H1 (cell line): ENCODE data around the gene UBE2M. TPM values are rescaled to one million over a fixed set of nuclear protein-coding genes. Genes with fewer than 3 reads are reported as not detected.

Experiments
- CTCF ChIA-PET: fragments of 300-600 bp; sonication (Branson Sonifier 250); formaldehyde crosslinking; loops from one replicate; lab custom pipeline; 2021; ENCODE audit not compliant: partially characterized antibody; lab: Charles Lee
- POLR2A ChIA-PET: fragments of 300-600 bp; sonication (Branson Sonifier 250); formaldehyde crosslinking; loops from one replicate; lab custom pipeline; 2021; ENCODE audit warnings: inconsistent platforms; ENCODE audit not compliant: partially characterized antibody; lab: Charles Lee
- DNase-seq, 2 experiments: peaks; one replicate each; pipeline versions ENCODE4 v3.0.0 to v3.0.0-alpha.2; 2010 to 2022; ENCODE audit warnings: low spot score in 2 of 2, low read depth in 1 of 2, mixed read lengths in 1 of 2
- FAIRE-seq: peaks from 2 replicates; lab custom pipeline; 2011; peaks lifted over from hg19 to GRCh38; lab: Jason Lieb, UNC
- H2AFZ ChIP-seq: 2 replicates; pipeline ENCODE4 v1.8.1; 2012; ENCODE audit warnings: low read length, inconsistent platforms
- H2AK5ac ChIP-seq: 2 replicates; pipeline ENCODE4 v1.6.1; 2013; ENCODE audit warnings: low read depth, low read length
- H2BK120ac ChIP-seq: replicated peaks from 2 replicates; pipeline ENCODE3; 2013; ENCODE audit warnings: low read depth, low read length, inconsistent platforms
- H2BK12ac ChIP-seq: 2 replicates; pipeline ENCODE4 v1.6.1; 2013; ENCODE audit warnings: low read depth, low read length
- H2BK15ac ChIP-seq: 2 replicates; pipeline ENCODE4 v1.6.1; 2013; ENCODE audit warnings: low read length
- H2BK20ac ChIP-seq: 2 replicates; pipeline ENCODE4 v1.6.1; 2013; ENCODE audit warnings: low read length
- H2BK5ac ChIP-seq: 2 replicates; pipeline ENCODE4 v1.6.1; 2013; ENCODE audit warnings: low read depth, low read length
- H3K14ac ChIP-seq: 2 replicates; pipeline ENCODE4 v1.6.1; 2013; ENCODE audit warnings: inconsistent platforms; ENCODE audit not compliant: insufficient read length
- H3K18ac ChIP-seq: 2 replicates; pipeline ENCODE4 v1.6.1; 2013; ENCODE audit warnings: low read length; ENCODE audit errors: extremely low read depth
- H3K23ac ChIP-seq: 2 replicates; pipeline ENCODE4 v1.6.1; 2013; ENCODE audit warnings: inconsistent platforms; ENCODE audit not compliant: insufficient read length
- H3K23me2 ChIP-seq: 2 replicates; pipeline ENCODE4 v1.6.1; 2013; ENCODE audit warnings: low read depth, low read length
- H3K27ac ChIP-seq: 2 replicates; pipeline ENCODE4 v1.6.1; 2011; ENCODE audit warnings: low read depth, low read length, inconsistent platforms
- H3K27me3 ChIP-seq, 4 experiments: replicated peaks in 1 of 4; 1 replicate in 1 of 4; 2 replicates in 3 of 4; pipeline versions ENCODE4 v1.6.1 to v1.8.1; 2011 to 2013; ENCODE audit warnings: low read length in 3 of 4, mild to moderate bottlenecking in 3 of 4, inconsistent platforms in 2 of 4, mixed read lengths in 2 of 4, moderate library complexity in 1 of 4; ENCODE audit not compliant: control insufficient read depth in 3 of 4, insufficient read depth in 3 of 4; ENCODE audit errors: extremely low read depth in 1 of 4
- H3K36me3 ChIP-seq, 4 experiments: 2 replicates each; pipeline versions ENCODE4 v1.6.1 to v1.8.1; 2011 to 2013; ENCODE audit warnings: mild to moderate bottlenecking in 4 of 4, low read length in 3 of 4, moderate library complexity in 2 of 4, control low read depth in 1 of 4, inconsistent platforms in 1 of 4; ENCODE audit not compliant: insufficient read depth in 4 of 4, control insufficient read depth in 2 of 4
- H3K4ac ChIP-seq: replicated peaks from 2 replicates; pipeline ENCODE3; 2013; ENCODE audit warnings: low read length, low read depth, mixed read lengths, inconsistent platforms; ENCODE audit not compliant: insufficient read length
- H3K4me1 ChIP-seq, 4 experiments: replicated peaks in 1 of 4; 1 replicate in 1 of 4; 2 replicates in 3 of 4; pipeline versions ENCODE4 v1.6.1 to v1.8.1; 2011 to 2013; ENCODE audit warnings: low read length in 3 of 4, inconsistent platforms in 2 of 4, mixed read lengths in 1 of 4; ENCODE audit not compliant: insufficient read depth in 4 of 4, control insufficient read depth in 3 of 4
- H3K4me2 ChIP-seq, 2 experiments: 2 replicates each; pipeline versions ENCODE4 v1.6.1 to v1.8.1; 2011 to 2013; ENCODE audit warnings: low read depth in 2 of 2, low read length in 2 of 2, control low read depth in 1 of 2, inconsistent platforms in 1 of 2, mild to moderate bottlenecking in 1 of 2; ENCODE audit not compliant: insufficient read depth in 1 of 2
- H3K4me3 ChIP-seq, 4 experiments: fragments of 200-600, 300-600 bp in 1 of 4; sonication (generic), shearing (Covaris generic), sonication (Bioruptor Twin) in 1 of 4; 2 replicates each; pipeline versions ENCODE4 v1.5.1 to v1.8.1; 2011 to 2016; ENCODE audit warnings: low read length in 4 of 4, low read depth in 3 of 4, control low read depth in 2 of 4, inconsistent platforms in 2 of 4, mild to moderate bottlenecking in 2 of 4, mixed read lengths in 1 of 4, moderate library complexity in 1 of 4; ENCODE audit not compliant: insufficient read depth in 2 of 4; ENCODE audit errors: extremely low read depth in 1 of 4
- H3K56ac ChIP-seq: replicated peaks from 2 replicates; pipeline ENCODE3; 2013; ENCODE audit warnings: low read depth, mild to moderate bottlenecking, mixed read lengths, low read length, inconsistent platforms; ENCODE audit not compliant: insufficient read length
- H3K79me1 ChIP-seq: 2 replicates; pipeline ENCODE4 v1.6.1; 2013; ENCODE audit warnings: low read depth, low read length, control low read depth
- H3K79me2 ChIP-seq, 2 experiments: 2 replicates each; pipeline versions ENCODE4 v1.6.1 to v1.8.1; 2012 to 2013; ENCODE audit warnings: low read length in 2 of 2, mild to moderate bottlenecking in 2 of 2, inconsistent platforms in 1 of 2; ENCODE audit not compliant: insufficient read depth in 2 of 2, control insufficient read depth in 1 of 2
- H3K9ac ChIP-seq, 4 experiments: replicated peaks in 1 of 4; 1 replicate in 1 of 4; 2 replicates in 3 of 4; pipeline versions ENCODE4 v1.6.1 to v1.8.1; 2011 to 2013; ENCODE audit warnings: low read depth in 3 of 4, low read length in 3 of 4, control low read depth in 2 of 4, mild to moderate bottlenecking in 2 of 4, moderate library complexity in 2 of 4, inconsistent platforms in 1 of 4; ENCODE audit errors: extremely low read depth in 1 of 4
- H3K9me3 ChIP-seq, 2 experiments: 2 replicates each; pipeline versions ENCODE4 v1.6.1 to v1.8.1; 2012 to 2013; ENCODE audit warnings: mild to moderate bottlenecking in 2 of 2, moderate library complexity in 2 of 2, control low read depth in 1 of 2, inconsistent platforms in 1 of 2, low read depth in 1 of 2, low read length in 1 of 2, mixed read lengths in 1 of 2; ENCODE audit not compliant: insufficient read depth in 2 of 2
- H4K20me1 ChIP-seq, 2 experiments: replicated peaks in 1 of 2; 2 replicates each; pipeline versions ENCODE3 to v1.8.1; 2011 to 2013; ENCODE audit warnings: inconsistent platforms in 2 of 2, low read length in 2 of 2, mild to moderate bottlenecking in 1 of 2; ENCODE audit not compliant: insufficient read depth in 2 of 2, control insufficient read depth in 1 of 2
- H4K5ac ChIP-seq: 2 replicates; pipeline ENCODE4 v1.6.1; 2013; ENCODE audit warnings: low read length, low read depth, mixed read lengths, inconsistent platforms; ENCODE audit not compliant: insufficient read length
- H4K8ac ChIP-seq: 2 replicates; pipeline ENCODE4 v1.8.0; 2013; ENCODE audit warnings: mild to moderate bottlenecking, moderate library complexity, low read length, inconsistent platforms; ENCODE audit not compliant: insufficient read depth; ENCODE audit errors: extremely low read depth
- H4K91ac ChIP-seq: replicated peaks from 2 replicates; pipeline ENCODE3; 2013; ENCODE audit warnings: low read length, mixed read lengths, inconsistent platforms; ENCODE audit not compliant: insufficient read length
- BCL11A ChIP-seq, 2 experiments: IDR thresholded peaks; one replicate each; pipeline ENCODE4 v1.6.1; 2011; ENCODE audit warnings: low read depth in 2 of 2, low read length in 2 of 2, mild to moderate bottlenecking in 2 of 2
- FOSL1 ChIP-seq: IDR thresholded peaks from 2 replicates; pipeline ENCODE4 v1.6.1; 2011; ENCODE audit warnings: mild to moderate bottlenecking, low read depth, low read length, moderate library complexity; ENCODE audit not compliant: insufficient read depth
- MAFK ChIP-seq: IDR thresholded peaks from 2 replicates; pipeline ENCODE4 v1.6.1; 2012; ENCODE audit warnings: low read depth, mild to moderate bottlenecking, improper control_type of control experiment, low read length
- NANOG ChIP-seq: IDR thresholded peaks from 2 replicates; pipeline ENCODE4 v1.6.1; 2011; ENCODE audit warnings: low read length, low read depth, mild to moderate bottlenecking, inconsistent platforms; ENCODE audit not compliant: insufficient read depth, poor library complexity, severe bottlenecking
- RFX5 ChIP-seq: IDR thresholded peaks from 2 replicates; pipeline ENCODE4 v1.6.1; 2011; ENCODE audit warnings: low read depth, low read length, improper control_type of control experiment, borderline replicate concordance
- RXRA ChIP-seq: IDR thresholded peaks from 2 replicates; pipeline ENCODE4 v1.6.1; 2011; ENCODE audit warnings: low read depth, mild to moderate bottlenecking, low read length, moderate library complexity; ENCODE audit not compliant: insufficient read depth
- SIN3A ChIP-seq, 2 experiments: IDR thresholded peaks in 1 of 2; conservative IDR thresholded peaks in 1 of 2; 2 replicates each; pipeline ENCODE4 v1.6.1; 2011 to 2012; ENCODE audit warnings: low read length in 2 of 2, improper control_type of control experiment in 1 of 2, low read depth in 1 of 2, mild to moderate bottlenecking in 1 of 2
- SRF ChIP-seq: IDR thresholded peaks from 2 replicates; pipeline ENCODE4 v1.6.1; 2011; ENCODE audit warnings: mild to moderate bottlenecking, low read depth, low read length, moderate library complexity
- USF2 ChIP-seq: IDR thresholded peaks from 2 replicates; pipeline ENCODE4 v1.6.1; 2011; ENCODE audit warnings: low read length, improper control_type of control experiment
- WGBS, 2 experiments: shearing (Covaris generic) in 1 of 2; methylation state at CpG; one replicate each; pipeline versions ENCODE4 v1.1.6 to v1.1.7; 2013 to 2015; ENCODE audit warnings: low lambda C conversion rate in 2 of 2, mixed read lengths in 2 of 2, inconsistent platforms in 1 of 2, low coverage in 1 of 2, missing lambda C conversion rate in 1 of 2; ENCODE audit not compliant: insufficient replicate concordance in 2 of 2, insufficient coverage in 1 of 2, insufficient read length in 1 of 2; ENCODE audit errors: extremely low coverage in 1 of 2, missing lambda C conversion rate in 1 of 2; 5-methylcytosine and 5-hydroxymethylcytosine counted together
- polyA plus RNA-seq, 7 experiments: library from polyadenylated mRNA; depleted of rRNA in 3 of 7; stranded (reverse) in 5 of 7; unstranded in 2 of 7; fragments of >200 nt in 5 of 7; fragments of 200-250 nt in 2 of 7; gene quantifications; 1 replicate in 5 of 7; 2 replicates in 1 of 7; 4 replicates in 1 of 7; pipeline versions ENCODE4 v1.2.1 to v1.2.3, GENCODE V29; 2011 to 2013; ENCODE audit warnings: missing spikeins in 2 of 7, mixed read lengths in 2 of 7
- total RNA-seq: library from RNA; stranded (reverse); fragmentation: NEBNext Ultra II Directional; extraction: Animal tissue kit (Norgen Biotek cat#: 25700); gene quantifications from 2 replicates; pipeline ENCODE4 v1.2.1, GENCODE V29; 2021

UBE2M gene
- total and polyA plus RNA-seq, 2 of the 8 experiments (the other 6 are each of a cell fraction or from before 2014, with no cell fraction given), result 93.8 to 114 TPM

GRCh38 chr19:58549664-58550361 is 8.6 kb downstream of the UBE2M start:
- H3K27ac ChIP-seq, result no peak overlapping the region
- no peak overlapping the region for H2BK120ac ChIP-seq
- H2AK5ac ChIP-seq, result no peak overlapping the region
- peaks cover 3 to 19% (median 12%) of the 10 kb centered on the region in 4 experiments for H3K4me1 ChIP-seq
- H3K4me3 ChIP-seq, result no peak overlapping the region
- TF ChIP-seq FOSL1 (no peak), SIN3A (conservative IDR thresholded peaks at IDR 0.05 in 1 of 2, IDR thresholded peaks at IDR 0.05 in 1 of 2; ENCODE audit: low read depth in 1 of 2, low read length in 2 of 2) (no peak), RFX5 (no peak), USF2 (no peak), MAFK (no peak), NANOG (no peak), RXRA (no peak), BCL11A (IDR thresholded peaks at IDR 0.05; ENCODE audit: low read depth in 2 of 2, low read length in 2 of 2) (no peak), SRF (no peak)
- H3K14ac ChIP-seq, result no peak overlapping the region
- CTCF ChIA-PET, result interaction anchor here (1.2 to 3.8 kb wide), 3 partner anchors 12 to 211 kb away, joined by 3 to 26 read pairs (median 4); partner anchors contain the start of gene ZBTB45
- H3K36me3 ChIP-seq, result peaks cover 42 to 73% (median 59%) of the 10 kb centered on the region in 4 experiments
- no peak overlapping the region for H3K4ac ChIP-seq
- DNase-seq (no peak), FAIRE-seq (no peak)
- H3K23me2 ChIP-seq, result peaks cover 21% of the 10 kb centered on the region
- H3K23ac ChIP-seq, result no peak overlapping the region
- H4K20me1 ChIP-seq, result peaks cover 40 to 57% of the 10 kb centered on the region in 2 experiments
- no peak overlapping the region for H2AFZ ChIP-seq
- no peak overlapping the region for H3K9ac ChIP-seq
- no peak overlapping the region; the same call in 1 of the 2 replicates for H2BK5ac ChIP-seq
- no peaks in the 10 kb centered on the region for H3K9me3 ChIP-seq
- WGBS, 2 experiments, result 91% methylated on average over 11 of the region's 11 CpGs; no CpG with 5 or more reads in 1 of the 2 experiments
- no peak overlapping the region for H3K18ac ChIP-seq
- no peak overlapping the region for H2BK20ac ChIP-seq
- no peak overlapping the region for H2BK12ac ChIP-seq
- H4K91ac ChIP-seq, result no peak overlapping the region
- H3K27me3 ChIP-seq, result no peaks in the 10 kb centered on the region
- peaks cover 27 to 47% of the 10 kb centered on the region in 2 experiments for H3K79me2 ChIP-seq
- H4K8ac ChIP-seq, result peak overlapping the region; percentile 11; the same call in 1 of the 2 replicates
- no peak overlapping the region for H2BK15ac ChIP-seq
- no peak overlapping the region for H4K5ac ChIP-seq
- POLR2A ChIA-PET, result interaction anchor here (0.9 to 13.8 kb wide), 5 partner anchors 11 to 29 kb away, joined by 4 to 650 read pairs (median 6); partner anchors contain the start of genes MZF1, SLC27A5, UBE2M and ZBTB45
- no peak overlapping the region for H3K56ac ChIP-seq
- H3K4me2 ChIP-seq, result no peak overlapping the region
- H3K79me1 ChIP-seq, result peaks cover 22% of the 10 kb centered on the region
